GM12878 (cell line): ENCODE results near the gene HGS. TPM values are rescaled to one million over a fixed set of nuclear protein-coding genes. Genes with fewer than 3 reads are reported as not detected.

Experiments
- CEBPZ ChIP-seq: fragments of 150-350 bp; IDR thresholded peaks from 2 replicates; pipeline ENCODE4 v1.6.1; 2016; ENCODE audit warnings: low read depth, low read length
- CHD2 ChIP-seq: IDR thresholded peaks from 2 replicates; pipeline ENCODE4 v1.6.1; 2011; ENCODE audit warnings: low read depth, low read length, improper control_type of control experiment, borderline replicate concordance
- EGR1 ChIP-seq, 2 experiments: IDR thresholded peaks; 1 replicate in 1 of 2; 2 replicates in 1 of 2; pipeline ENCODE4 v1.6.1; 2011 to 2012; ENCODE audit warnings: low read depth in 2 of 2, low read length in 2 of 2, borderline replicate concordance in 1 of 2, mild to moderate bottlenecking in 1 of 2, moderate library complexity in 1 of 2
- EZH2 ChIP-seq: IDR thresholded peaks from 2 replicates; pipeline ENCODE4 v1.6.1; 2012; ENCODE audit warnings: low read depth, mild to moderate bottlenecking, control low read depth, inconsistent platforms, low read length, borderline replicate concordance; ENCODE audit not compliant: control insufficient read depth
- IKZF2 ChIP-seq, 2 experiments: fragments of 450-650 bp; IDR thresholded peaks; 2 replicates each; pipeline ENCODE4 v1.6.1; 2017; ENCODE audit warnings: mild to moderate bottlenecking in 2 of 2, moderate library complexity in 2 of 2
- LARP7 ChIP-seq: fragments of 450-650 bp; IDR thresholded peaks from 2 replicates; pipeline ENCODE4 v1.6.1; 2017; ENCODE audit warnings: mild to moderate bottlenecking
- MEF2B ChIP-seq: fragments of 450-650 bp; IDR thresholded peaks from 2 replicates; pipeline ENCODE4 v1.6.1; 2018; ENCODE audit warnings: mild to moderate bottlenecking, moderate library complexity; ENCODE audit not compliant: partially characterized antibody, poor library complexity, severe bottlenecking
- NFYA ChIP-seq: IDR thresholded peaks from 2 replicates; pipeline ENCODE4 v1.6.1; 2011; ENCODE audit warnings: low read depth, mild to moderate bottlenecking, low read length, improper control_type of control experiment, borderline replicate concordance
- NR2F1 ChIP-seq: fragments of 450-650 bp; conservative IDR thresholded peaks from 2 replicates; pipeline ENCODE4 v1.6.1; 2017; ENCODE audit warnings: mild to moderate bottlenecking
- SIX5 ChIP-seq: IDR thresholded peaks from 2 replicates; pipeline ENCODE4 v1.6.1; 2011; ENCODE audit warnings: mild to moderate bottlenecking, low read depth, low read length, moderate library complexity; ENCODE audit not compliant: severe bottlenecking
- SPI1 ChIP-seq: IDR thresholded peaks from 2 replicates; pipeline ENCODE4 v1.6.1; 2011; ENCODE audit warnings: low read depth, mild to moderate bottlenecking, low read length, moderate library complexity, borderline replicate concordance; ENCODE audit not compliant: insufficient read depth
- WRNIP1 ChIP-seq: IDR thresholded peaks from 2 replicates; pipeline ENCODE4 v1.6.1; 2011; ENCODE audit warnings: low read depth, low read length, improper control_type of control experiment, borderline replicate concordance
- YY1 ChIP-seq: IDR thresholded peaks from 2 replicates; pipeline ENCODE4 v1.6.1; 2011; ENCODE audit warnings: low read depth, mild to moderate bottlenecking, low read length
- ZNF687 ChIP-seq: fragments of 450-650 bp; IDR thresholded peaks from 2 replicates; pipeline ENCODE4 v1.6.1; 2017; ENCODE audit warnings: mild to moderate bottlenecking, moderate library complexity
- polyA plus RNA-seq, 11 experiments: library from polyadenylated mRNA; depleted of rRNA in 4 of 11; unstranded in 6 of 11; stranded (reverse) in 5 of 11; fragments of >200 nt; fragmentation: Nextera tagmentation in 4 of 11; fragmentation: Illumina TruSeq in 1 of 11; extraction: Ambion mirVana in 4 of 11; extraction: Trizol in 1 of 11; gene quantifications; 1 replicate in 1 of 11; 2 replicates in 10 of 11; pipeline versions ENCODE4 v1.2.1 to v1.2.3, GENCODE V29; 2011 to 2016; ENCODE audit warnings: inconsistent platforms in 2 of 11, missing spikeins in 2 of 11, low read depth in 1 of 11
- total RNA-seq, 4 experiments: library from RNA; depleted of rRNA in 3 of 4; stranded (reverse); fragments of >200 nt in 3 of 4; fragmentation: Illumina TruSeq in 1 of 4; extraction: Trizol in 1 of 4; gene quantifications; 2 replicates each; pipeline versions ENCODE4 v1.2.1 to v1.2.3, GENCODE V29; 2013 to 2021
- TF ChIP-seq, protein P1 (sequence below): IDR thresholded peaks from 2 replicates; pipeline ENCODE4 v1.6.1; 2012; ENCODE audit warnings: mild to moderate bottlenecking, low read depth, low read length

The HGS gene
- total and polyA plus RNA-seq, 10 of the 15 experiments (the other 5 are each of a cell fraction or from before 2014, with no cell fraction given), result 2.2 to 85.6 (median 55.3) TPM

DNA sequence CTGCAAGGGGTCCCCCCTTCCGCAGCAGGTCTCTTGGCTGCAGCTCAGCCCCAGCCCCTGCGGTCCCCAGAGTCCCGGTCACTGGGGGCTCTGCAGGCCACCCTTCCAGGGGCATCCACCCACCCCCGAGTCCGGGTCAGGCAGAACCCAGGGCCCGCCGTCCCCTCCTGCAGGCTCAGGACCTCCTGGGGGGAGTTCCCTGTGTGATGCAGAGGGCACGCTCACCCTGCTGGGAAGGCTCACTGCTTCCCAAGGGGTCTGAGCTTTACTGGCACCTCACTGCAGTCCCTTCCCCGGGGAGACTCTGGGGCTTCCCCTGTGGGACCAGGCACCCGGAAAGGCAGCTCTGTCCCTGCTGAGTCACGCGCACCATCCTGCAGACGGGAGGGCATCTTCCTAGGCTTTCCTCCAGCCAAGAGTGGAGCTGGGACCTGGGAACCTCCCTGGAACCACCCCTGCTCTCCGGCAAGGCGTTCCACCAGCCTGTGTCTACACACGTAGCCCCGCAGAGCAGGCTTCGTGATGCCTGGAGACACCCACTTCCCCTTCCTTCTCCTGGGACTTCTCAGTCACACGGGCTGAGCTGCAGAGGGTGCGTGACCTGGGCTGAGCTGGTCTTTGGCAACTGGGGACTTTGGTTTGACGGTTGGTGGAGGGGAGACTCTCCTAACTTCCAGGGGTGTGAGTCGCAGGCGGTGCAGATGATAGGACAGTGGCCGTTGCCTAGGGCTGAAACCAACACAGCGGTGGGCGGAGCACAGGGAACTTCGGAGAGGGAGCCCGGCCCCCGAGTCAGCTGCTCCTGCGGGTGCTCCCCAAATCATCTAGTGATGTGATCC, 51.7 kb downstream of the HGS start (continued):
- TF ChIP-seq CEBPZ, result no peak
- no peak for TF ChIP-seq EZH2
- peak; percentile 80 for TF ChIP-seq MEF2B
- peak; percentile 88 for TF ChIP-seq SPI1
- peak; percentile 43 to 68; a peak in 2 of 4 replicates for TF ChIP-seq IKZF2 (IDR thresholded peaks at IDR 0.05)
- no peak for TF ChIP-seq WRNIP1
- TF ChIP-seq, protein P1, sequence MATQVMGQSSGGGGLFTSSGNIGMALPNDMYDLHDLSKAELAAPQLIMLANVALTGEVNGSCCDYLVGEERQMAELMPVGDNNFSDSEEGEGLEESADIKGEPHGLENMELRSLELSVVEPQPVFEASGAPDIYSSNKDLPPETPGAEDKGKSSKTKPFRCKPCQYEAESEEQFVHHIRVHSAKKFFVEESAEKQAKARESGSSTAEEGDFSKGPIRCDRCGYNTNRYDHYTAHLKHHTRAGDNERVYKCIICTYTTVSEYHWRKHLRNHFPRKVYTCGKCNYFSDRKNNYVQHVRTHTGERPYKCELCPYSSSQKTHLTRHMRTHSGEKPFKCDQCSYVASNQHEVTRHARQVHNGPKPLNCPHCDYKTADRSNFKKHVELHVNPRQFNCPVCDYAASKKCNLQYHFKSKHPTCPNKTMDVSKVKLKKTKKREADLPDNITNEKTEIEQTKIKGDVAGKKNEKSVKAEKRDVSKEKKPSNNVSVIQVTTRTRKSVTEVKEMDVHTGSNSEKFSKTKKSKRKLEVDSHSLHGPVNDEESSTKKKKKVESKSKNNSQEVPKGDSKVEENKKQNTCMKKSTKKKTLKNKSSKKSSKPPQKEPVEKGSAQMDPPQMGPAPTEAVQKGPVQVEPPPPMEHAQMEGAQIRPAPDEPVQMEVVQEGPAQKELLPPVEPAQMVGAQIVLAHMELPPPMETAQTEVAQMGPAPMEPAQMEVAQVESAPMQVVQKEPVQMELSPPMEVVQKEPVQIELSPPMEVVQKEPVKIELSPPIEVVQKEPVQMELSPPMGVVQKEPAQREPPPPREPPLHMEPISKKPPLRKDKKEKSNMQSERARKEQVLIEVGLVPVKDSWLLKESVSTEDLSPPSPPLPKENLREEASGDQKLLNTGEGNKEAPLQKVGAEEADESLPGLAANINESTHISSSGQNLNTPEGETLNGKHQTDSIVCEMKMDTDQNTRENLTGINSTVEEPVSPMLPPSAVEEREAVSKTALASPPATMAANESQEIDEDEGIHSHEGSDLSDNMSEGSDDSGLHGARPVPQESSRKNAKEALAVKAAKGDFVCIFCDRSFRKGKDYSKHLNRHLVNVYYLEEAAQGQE, result no peak
- no peak for TF ChIP-seq YY1
- TF ChIP-seq ZNF687, result no peak
- 0 out of 2 replicates have a peak, but pooled peaks have one; percentile 28 for TF ChIP-seq LARP7
- no peak for TF ChIP-seq SIX5
- TF ChIP-seq NFYA, result no peak
- TF ChIP-seq CHD2, result no peak
- TF ChIP-seq EGR1 (IDR thresholded peaks at IDR 0.05; ENCODE audit: borderline replicate concordance in 1 of 2, low read depth in 2 of 2, low read length in 2 of 2), result no peak
- TF ChIP-seq NR2F1, result no peak
